ENCODE data around the gene TEDC1. TPM values are rescaled to one million over a fixed set of nuclear protein-coding genes. Genes with fewer than 3 reads are reported as not detected.
"Not testable (repeated sequence)": the region's sequence is repeated elsewhere in the genome, so short reads cannot be mapped to it uniquely, and the experiment has no call there.

Gene TEDC1
- total RNA-seq, 2 donors from 2014 or later, result 25.1 to 59.2 TPM

- Mint-ChIP-seq H3K27ac (no peak overlapping the region), H3K4me3 (no peak overlapping the region), H3K9me3 (no peaks in the 10 kb centered on the region)
These were observed 41.0 kb downstream of the TEDC1 start for GRCh38 chr14:105531894-105532623.

DNA sequence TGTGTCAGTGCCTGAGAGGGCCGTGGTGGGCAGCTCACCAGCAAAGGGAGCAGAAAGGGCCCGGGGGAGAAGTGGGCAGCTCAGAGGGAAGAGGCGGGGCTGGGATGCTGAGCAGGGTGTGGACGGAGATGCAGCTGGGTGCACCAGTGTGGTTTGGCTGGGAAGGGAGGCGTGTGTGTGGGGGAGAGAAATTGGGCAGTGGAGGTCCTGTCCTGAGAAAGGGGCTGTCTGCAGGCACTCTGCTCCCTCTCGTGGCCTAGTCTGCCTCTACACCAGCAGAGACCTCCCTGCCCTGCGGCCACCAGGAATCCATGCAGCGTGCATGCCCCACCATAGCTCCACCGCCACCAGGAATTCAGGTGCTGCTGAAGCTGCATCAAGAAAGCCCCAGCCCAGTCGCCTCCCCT, 41.7 kb downstream of the TEDC1 start:
- H3K27me3 Mint-ChIP-seq, result peaks cover 3 to 6% of the 10 kb centered on the region in 2 donors
- no peak overlapping the region for H3K27ac Mint-ChIP-seq
- peaks cover under 1 to 7% of the 10 kb centered on the region in 2 donors for H3K4me1 Mint-ChIP-seq (ENCODE audit: low read depth in 2 of 2)
- no peaks in the 10 kb centered on the region for H3K36me3 Mint-ChIP-seq
- no peak overlapping the region for H3K4me3 Mint-ChIP-seq
- H3K9me3 Mint-ChIP-seq, result no peaks in the 10 kb centered on the region
- no peak for ATAC-seq
- DNase-seq (ENCODE audit: low spot score), result no peak

More at GRCh38 chr14:105531894-105532623, 41.0 kb downstream of the TEDC1 start:
- no peaks in the 10 kb centered on the region for H3K36me3 Mint-ChIP-seq
- peaks cover 5 to 6% of the 10 kb centered on the region in 2 donors for H3K27me3 Mint-ChIP-seq
- H3K4me1 Mint-ChIP-seq (ENCODE audit: low read depth in 2 of 2), result peaks cover 7 to 9% of the 10 kb centered on the region in 2 donors
- DNase-seq (ENCODE audit: low spot score), result no peak
- no peak for ATAC-seq

DNA sequence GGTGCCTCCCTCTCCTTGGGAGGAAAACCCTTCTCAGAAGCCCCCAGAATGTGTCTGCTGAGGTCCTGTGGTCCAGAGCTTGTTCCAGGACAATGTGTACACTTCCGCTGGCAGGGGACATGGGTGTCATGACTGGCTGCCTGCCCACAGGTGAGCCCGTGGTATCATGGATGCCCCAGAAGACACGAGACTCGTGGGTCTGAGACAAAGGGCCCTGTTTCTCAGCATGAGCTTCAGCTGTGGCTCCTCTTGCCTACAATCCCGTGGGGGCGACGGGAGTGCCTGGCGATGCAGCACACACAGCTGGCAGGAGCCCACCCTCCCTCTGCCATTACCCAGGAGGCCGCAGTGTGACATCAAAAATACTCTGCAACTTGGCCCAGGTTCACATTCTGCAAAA, 42.3 kb downstream of the TEDC1 start:
- no peak for ATAC-seq
- Mint-ChIP-seq H3K9me3 (no peaks in the 10 kb centered on the region), H3K36me3 (no peaks in the 10 kb centered on the region), H3K4me3 (no peak overlapping the region), H3K27me3 (peaks cover 3 to 6% of the 10 kb centered on the region in 2 donors), H3K4me1 (ENCODE audit: low read depth in 2 of 2) (peaks cover 0 to 7% of the 10 kb centered on the region in 2 donors), H3K27ac (no peak overlapping the region)
- no peak for DNase-seq (ENCODE audit: low spot score)

GRCh38 chr14:105533811-105534498, 42.9 kb downstream of the TEDC1 start:
- ATAC-seq (no peak), DNase-seq (ENCODE audit: low spot score) (no peak)
- no peaks in the 10 kb centered on the region for H3K36me3 Mint-ChIP-seq
- peak overlapping the region in 1 of 2 donors; percentile 48 for H3K27ac Mint-ChIP-seq
- H3K4me1 Mint-ChIP-seq (ENCODE audit: low read depth in 2 of 2), result peaks cover 0 to 5% of the 10 kb centered on the region in 2 donors
- peaks cover 6% of the 10 kb centered on the region in 2 donors for H3K27me3 Mint-ChIP-seq
- no peaks in the 10 kb centered on the region for H3K9me3 Mint-ChIP-seq
- H3K4me3 Mint-ChIP-seq, result no peak overlapping the region

- DNase-seq (ENCODE audit: low spot score), result no peak
- Mint-ChIP-seq H3K27ac (peak overlapping the region in 1 of 2 donors; percentile 48), H3K9me3 (no peaks in the 10 kb centered on the region), H3K27me3 (peaks cover 6% of the 10 kb centered on the region in 2 donors), H3K36me3 (no peaks in the 10 kb centered on the region), H3K4me3 (no peak overlapping the region), H3K4me1 (ENCODE audit: low read depth in 2 of 2) (peaks cover 0 to 2% of the 10 kb centered on the region in 2 donors)
- no peak for ATAC-seq
These were observed 43.5 kb downstream of the TEDC1 start for GRCh38 chr14:105534586-105534985.

GRCh38 chr14:105536051-105536450, 45.0 kb downstream of the TEDC1 start:
- no peaks in the 10 kb centered on the region for H3K36me3 Mint-ChIP-seq
- H3K27ac Mint-ChIP-seq, result no peak overlapping the region
- no peak for DNase-seq (ENCODE audit: low spot score)
- H3K4me1 Mint-ChIP-seq (ENCODE audit: low read depth in 2 of 2), result no peaks in the 10 kb centered on the region
- peaks cover 7% of the 10 kb centered on the region in 2 donors for H3K27me3 Mint-ChIP-seq
- no peak overlapping the region for H3K4me3 Mint-ChIP-seq
- no peaks in the 10 kb centered on the region for H3K9me3 Mint-ChIP-seq
- no peak for ATAC-seq

DNA sequence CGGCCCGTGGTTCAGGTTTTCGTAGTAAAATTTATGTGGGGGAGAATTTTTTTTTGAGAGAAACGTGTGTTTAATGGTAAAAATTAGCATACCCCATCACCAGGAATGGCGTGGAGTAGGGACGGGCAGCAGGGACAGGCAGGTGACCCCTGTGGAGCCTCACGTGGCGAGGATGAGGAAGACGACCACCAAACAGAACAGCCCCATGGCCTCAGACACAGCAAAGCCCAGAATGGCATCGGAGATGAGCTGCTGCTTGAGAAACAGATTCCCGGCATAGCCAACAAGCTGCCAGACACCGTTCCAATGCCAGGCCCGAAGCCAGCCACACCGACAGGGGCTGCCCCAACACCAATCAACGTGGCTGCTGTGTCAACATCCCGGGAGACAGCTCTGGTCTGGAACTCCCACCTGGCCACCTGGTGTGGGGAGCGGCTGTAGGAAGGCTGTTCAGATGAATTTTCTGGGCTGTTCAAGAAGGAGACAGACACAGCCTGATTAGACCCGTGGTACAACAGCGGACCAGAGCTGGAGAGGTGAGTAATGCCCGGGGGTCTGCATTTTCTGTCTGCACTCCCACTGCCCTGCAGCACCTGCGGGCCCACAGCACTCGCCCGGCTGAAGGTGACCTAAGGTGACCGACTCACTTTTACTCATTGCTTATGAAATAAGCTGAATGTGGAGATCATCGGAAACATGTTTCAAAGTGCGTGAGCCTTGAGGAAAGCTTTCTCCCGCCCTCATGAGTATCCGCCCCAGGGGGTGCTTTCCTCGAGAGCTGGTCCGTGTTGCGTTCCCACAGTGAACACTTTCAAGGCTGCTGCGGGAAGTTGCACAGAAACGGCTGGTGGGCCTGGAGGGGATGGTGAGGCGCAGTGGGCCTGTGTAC, 45.9 kb downstream of the TEDC1 start:
- no peaks in the 10 kb centered on the region for H3K36me3 Mint-ChIP-seq
- H3K4me1 Mint-ChIP-seq (ENCODE audit: low read depth in 2 of 2), result no peaks in the 10 kb centered on the region
- ATAC-seq (no peak), DNase-seq (ENCODE audit: low spot score) (no peak)
- H3K4me3 Mint-ChIP-seq, result no peak overlapping the region
- H3K27ac Mint-ChIP-seq, result no peak overlapping the region
- H3K9me3 Mint-ChIP-seq, result no peaks in the 10 kb centered on the region
- H3K27me3 Mint-ChIP-seq, result peaks cover 16% of the 10 kb centered on the region in 2 donors

DNA sequence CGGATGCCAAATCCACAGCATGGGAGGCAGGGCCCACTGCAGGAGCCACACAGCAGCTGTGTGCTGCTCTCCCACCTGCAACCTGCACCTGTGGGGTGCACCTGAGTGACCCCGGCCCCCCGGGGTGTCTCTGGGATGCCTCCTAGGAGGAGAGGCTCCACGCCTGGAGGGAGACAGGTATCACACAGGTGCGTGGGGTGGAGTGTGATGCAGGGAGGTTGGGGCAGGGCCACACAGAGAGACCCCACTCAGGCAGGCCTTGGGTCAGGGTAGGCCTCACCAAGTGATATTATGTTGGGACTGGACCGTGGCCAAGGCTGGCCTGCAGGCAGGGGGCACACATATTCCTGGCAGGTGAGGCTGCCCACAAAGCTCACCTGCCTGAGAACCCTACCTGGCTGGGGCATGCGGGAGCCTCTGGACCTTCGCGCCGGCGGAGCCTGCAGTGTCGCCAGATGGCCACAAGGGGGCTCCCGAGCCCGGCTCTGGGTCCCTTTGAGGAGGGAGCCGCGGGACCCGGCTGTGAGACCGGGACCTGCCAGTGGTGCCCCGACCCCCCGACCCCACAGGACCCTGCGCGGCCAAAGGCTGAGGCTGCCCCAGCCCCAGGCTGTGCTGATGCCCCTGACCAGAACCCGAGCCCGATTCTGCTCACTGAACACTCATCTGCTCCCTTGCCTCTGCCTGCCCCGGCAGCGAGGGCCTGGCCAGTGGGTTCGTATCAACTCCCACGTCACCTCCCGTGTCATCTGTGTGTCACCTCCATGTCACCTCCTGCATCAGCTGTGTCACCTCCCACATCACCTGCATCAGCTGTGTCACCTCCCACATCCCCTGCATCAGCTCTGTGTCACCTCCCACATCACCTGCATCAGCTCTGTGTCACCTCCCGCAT, 46.8 kb downstream of the TEDC1 start:
- Mint-ChIP-seq H3K27ac (no peak overlapping the region), H3K9me3 (no peaks in the 10 kb centered on the region), H3K27me3 (peaks cover 17 to 18% of the 10 kb centered on the region in 2 donors), H3K36me3 (no peaks in the 10 kb centered on the region), H3K4me1 (ENCODE audit: low read depth in 2 of 2) (no peaks in the 10 kb centered on the region), H3K4me3 (no peak overlapping the region)
- peak; percentile 76 for DNase-seq (ENCODE audit: low spot score)
- ATAC-seq, result peak; percentile 67 to 79

DNA sequence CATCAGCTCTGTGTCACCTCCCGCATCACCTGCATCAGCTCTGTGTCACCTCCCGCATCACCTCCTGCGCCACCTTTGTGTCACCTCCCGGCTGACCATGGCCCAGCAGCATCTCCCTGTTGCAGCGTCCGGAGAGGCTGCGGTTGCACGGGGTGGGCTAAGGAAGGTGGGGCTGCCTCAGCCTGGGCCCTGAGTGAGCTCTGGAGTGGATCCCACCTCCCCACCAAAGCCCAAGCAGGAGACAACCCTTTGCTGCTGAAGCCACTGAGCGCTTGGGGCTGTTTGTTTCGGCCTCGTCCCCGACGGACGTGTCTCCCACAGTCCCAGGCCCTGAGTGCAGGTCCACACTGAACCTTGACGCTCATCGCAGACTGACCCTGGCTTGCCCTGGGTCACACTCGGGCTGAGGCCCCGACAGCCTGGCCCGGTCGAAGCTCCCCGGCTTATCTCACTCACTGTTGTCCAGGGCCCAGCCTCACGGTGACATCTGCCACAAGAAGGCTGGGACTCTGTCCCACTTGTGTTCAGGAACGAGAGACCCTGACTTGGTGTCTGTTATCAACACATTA, 47.5 kb downstream of the TEDC1 start:
- peaks cover 17 to 18% of the 10 kb centered on the region in 2 donors for H3K27me3 Mint-ChIP-seq
- H3K9me3 Mint-ChIP-seq, result no peaks in the 10 kb centered on the region
- H3K4me3 Mint-ChIP-seq, result no peak overlapping the region
- DNase-seq (ENCODE audit: low spot score) (no peak), ATAC-seq (no peak)
- H3K4me1 Mint-ChIP-seq (ENCODE audit: low read depth in 2 of 2), result no peaks in the 10 kb centered on the region
- no peak overlapping the region for H3K27ac Mint-ChIP-seq
- no peaks in the 10 kb centered on the region for H3K36me3 Mint-ChIP-seq

- DNase-seq (ENCODE audit: low spot score) (no peak), ATAC-seq (no peak)
- H3K27ac Mint-ChIP-seq, result no peak overlapping the region
- H3K4me1 Mint-ChIP-seq (ENCODE audit: low read depth in 2 of 2), result no peaks in the 10 kb centered on the region
- no peaks in the 10 kb centered on the region for H3K9me3 Mint-ChIP-seq
- H3K27me3 Mint-ChIP-seq, result peaks cover 18 to 20% of the 10 kb centered on the region in 2 donors
- no peaks in the 10 kb centered on the region for H3K36me3 Mint-ChIP-seq
- no peak overlapping the region for H3K4me3 Mint-ChIP-seq
These were observed 49.8 kb downstream of the TEDC1 start for GRCh38 chr14:105540811-105541210.

GRCh38 chr14:105541218-105541875, 50.3 kb downstream of the TEDC1 start:
- no peak for ATAC-seq
- no peak overlapping the region for H3K4me3 Mint-ChIP-seq
- H3K27me3 Mint-ChIP-seq, result peaks cover 17 to 20% of the 10 kb centered on the region in 2 donors
- no peak for DNase-seq (ENCODE audit: low spot score)
- no peak overlapping the region for H3K27ac Mint-ChIP-seq
- H3K36me3 Mint-ChIP-seq, result no peaks in the 10 kb centered on the region
- H3K9me3 Mint-ChIP-seq, result no peaks in the 10 kb centered on the region
- no peaks in the 10 kb centered on the region for H3K4me1 Mint-ChIP-seq (ENCODE audit: low read depth in 2 of 2)

- not testable (repeated sequence) for H3K4me1 Mint-ChIP-seq (ENCODE audit: low read depth in 2 of 2); H3K27ac Mint-ChIP-seq; H3K9me3 Mint-ChIP-seq; H3K4me3 Mint-ChIP-seq; DNase-seq (ENCODE audit: low spot score); ATAC-seq; H3K36me3 Mint-ChIP-seq
- peaks cover 12 to 21% of the 10 kb centered on the region in 2 donors for H3K27me3 Mint-ChIP-seq
These were observed 54.6 kb downstream of the TEDC1 start for GRCh38 chr14:105545676-105546075.
